Measurements from ENCODE around the gene SGMS1.
"Not testable (repeated sequence)": the region's sequence is repeated elsewhere in the genome, so short reads cannot be mapped to it uniquely, and the experiment has no call there.

- not testable (repeated sequence) for TF ChIP-seq CTCF (IDR thresholded peaks at IDR 0.05); RAD21 (conservative IDR thresholded peaks at IDR 0.05 in 1 of 2, IDR thresholded peaks at IDR 0.05 in 1 of 2); SMC3 (IDR thresholded peaks at IDR 0.05); E2F6 (IDR thresholded peaks at IDR 0.05; ENCODE audit: borderline replicate concordance, low read depth); KDM5A (IDR thresholded peaks at IDR 0.05); TP53 (CRISPR knock-in tag; IDR thresholded peaks at IDR 0.05)
Observed at GRCh38 chr10:50267877-50268276, 355.9 kb downstream of the SGMS1 start.

Measured in A549 (cell line).